Vagina (tissue), 2 donors: Measurements from ENCODE around the gene DFFB. TPM values are rescaled to one million over a fixed set of nuclear protein-coding genes. Genes with fewer than 3 reads are reported as not detected.

Experiments used
- DNase-seq, 2 donors: peaks; one replicate each; pipeline ENCODE4 v3.0.0-alpha.2; 2017; ENCODE audit errors: extremely low spot score in 2 of 2
- H3K27ac ChIP-seq: fragments of 200-600 bp; sonication (generic); one replicate; pipeline ENCODE4 v1.5.1; 2019
- H3K27me3 ChIP-seq: fragments of 200-600 bp; sonication (generic); one replicate; pipeline ENCODE4 v1.5.1; 2019
- H3K36me3 ChIP-seq, 2 donors: fragments of 200-600 bp; sonication (generic); one replicate each; pipeline ENCODE4 v1.5.1; 2017 to 2019
- H3K4me1 ChIP-seq: fragments of 200-600 bp; sonication (generic); one replicate; pipeline ENCODE4 v1.5.1; 2019
- H3K4me3 ChIP-seq, 2 donors: fragments of 200-600 bp; sonication (generic); 1 replicate in 1 of 2; 2 replicates in 1 of 2; pipeline ENCODE4 v1.5.1; 2016 to 2019
- H3K9me3 ChIP-seq: fragments of 200-600 bp; sonication (generic); one replicate; pipeline ENCODE4 v1.5.1; 2019
- CTCF ChIP-seq, 3 experiments: fragments of 450-650 bp in 2 of 3; fragments of 200-600 bp in 1 of 3; sonication (generic) in 1 of 3; IDR thresholded peaks; one replicate each; pipeline ENCODE4 v1.5.1; 2017 to 2019; ENCODE audit warnings: antibody characterized with exemption in 3 of 3, mild to moderate bottlenecking in 2 of 3, moderate library complexity in 2 of 3
- POLR2A ChIP-seq, 2 donors: fragments of 450-650 bp; IDR thresholded peaks; one replicate each; pipeline ENCODE4 v1.6.1; 2017; ENCODE audit warnings: antibody characterized with exemption in 2 of 2, mild to moderate bottlenecking in 2 of 2, moderate library complexity in 2 of 2
- POLR2AphosphoS5 ChIP-seq, 2 donors: sonication (generic); formaldehyde crosslinking; IDR thresholded peaks; one replicate each; pipeline ENCODE4 v1.9.0; 2017; ENCODE audit warnings: antibody characterized with exemption in 2 of 2, mild to moderate bottlenecking in 2 of 2, low read depth in 1 of 2; ENCODE audit not compliant: insufficient read depth in 1 of 2
- intact Hi-C: fragments of 100-400 bp; cut with DNase I; formaldehyde crosslinking; loops from one replicate; pipeline ENCODE4 v1.15.1; 2023
- total RNA-seq: library from RNA; depleted of rRNA; stranded (reverse); fragments of >200 nt; gene quantifications from one replicate; pipeline ENCODE4 v1.2.3, GENCODE V29; 2016

The DFFB gene
- total RNA-seq, 1 donor from 2014 or later = 8.8 TPM

- intact Hi-C loops = no loop called here
- Histone ChIP-seq H3K4me3 (no peak overlapping the region), H3K27ac (no peak overlapping the region), H3K9me3 (no peaks in the 10 kb centered on the region), H3K36me3 (peaks cover 0 to 21% of the 10 kb centered on the region in 2 donors), H3K4me1 (no peaks in the 10 kb centered on the region), H3K27me3 (no peaks in the 10 kb centered on the region)
- DNase-seq = no peak
- TF ChIP-seq POLR2A (IDR thresholded peaks at IDR 0.05) (no peak), CTCF (IDR thresholded peaks at IDR 0.05) (no peak), POLR2AphosphoS5 (IDR thresholded peaks at IDR 0.05; ENCODE audit: insufficient read depth in 1 of 2, low read depth in 1 of 2) (no peak)
Measured at GRCh38 chr1:3814065-3814464, 43.2 kb upstream of the DFFB start.

GRCh38 chr1:3814771-3815561 is 42.3 kb upstream of the DFFB start:
- no peak for TF ChIP-seq POLR2AphosphoS5 (IDR thresholded peaks at IDR 0.05; ENCODE audit: insufficient read depth in 1 of 2, low read depth in 1 of 2)
- no peak for TF ChIP-seq POLR2A (IDR thresholded peaks at IDR 0.05)
- TF ChIP-seq CTCF (IDR thresholded peaks at IDR 0.05) = no peak
- no peak overlapping the region for H3K4me3 ChIP-seq
- intact Hi-C loops = no loop called here
- H3K27ac ChIP-seq = no peak overlapping the region
- H3K4me1 ChIP-seq = no peaks in the 10 kb centered on the region
- no peaks in the 10 kb centered on the region for H3K27me3 ChIP-seq
- no peak for DNase-seq
- peaks cover 0 to 21% of the 10 kb centered on the region in 2 donors for H3K36me3 ChIP-seq
- no peaks in the 10 kb centered on the region for H3K9me3 ChIP-seq

GRCh38 chr1:3816331-3817137 is 40.7 kb upstream of the DFFB start:
- Histone ChIP-seq H3K9me3 (no peaks in the 10 kb centered on the region), H3K27me3 (no peaks in the 10 kb centered on the region), H3K4me1 (no peaks in the 10 kb centered on the region), H3K4me3 (no peak overlapping the region), H3K36me3 (peaks cover 0 to 36% of the 10 kb centered on the region in 2 donors), H3K27ac (no peak overlapping the region)
- DNase-seq = no peak
- intact Hi-C loops = no loop called here
- no peak for TF ChIP-seq POLR2A (IDR thresholded peaks at IDR 0.05)
- TF ChIP-seq CTCF (IDR thresholded peaks at IDR 0.05) = no peak
- no peak for TF ChIP-seq POLR2AphosphoS5 (IDR thresholded peaks at IDR 0.05; ENCODE audit: insufficient read depth in 1 of 2, low read depth in 1 of 2)

GRCh38 chr1:3817138-3817740 is 40.0 kb upstream of the DFFB start:
- Histone ChIP-seq H3K4me1 (no peaks in the 10 kb centered on the region), H3K4me3 (no peak overlapping the region), H3K9me3 (no peaks in the 10 kb centered on the region), H3K27me3 (no peaks in the 10 kb centered on the region), H3K36me3 (peaks cover 0 to 43% of the 10 kb centered on the region in 2 donors), H3K27ac (no peak overlapping the region)
- DNase-seq = no peak
- intact Hi-C loops = no loop called here
- TF ChIP-seq POLR2A (IDR thresholded peaks at IDR 0.05) (no peak), POLR2AphosphoS5 (IDR thresholded peaks at IDR 0.05; ENCODE audit: insufficient read depth in 1 of 2, low read depth in 1 of 2) (no peak), CTCF (IDR thresholded peaks at IDR 0.05) (no peak)
